A549 (cell line): ENCODE measurements around the gene C3orf22. TPM values are rescaled to one million over a fixed set of nuclear protein-coding genes. Genes with fewer than 3 reads are reported as not detected.
A peak's percentile ranks its signal among the peaks of the same experiment; 100 is the strongest.

Source experiments
- ATAC-seq, 2 experiments: fragments of 200-7000 bp in 1 of 2; fragments of >200 bp in 1 of 2; cut with Nextera tagmentation in 1 of 2; cut with Tn5 transposase in 1 of 2; 3 replicates each; pipeline versions ENCODE4 v1.8.0 to v1.9.1; 2018 to 2020; ENCODE audit warnings: mild to moderate bottlenecking in 1 of 2, moderate library complexity in 1 of 2
- CTCF ChIA-PET: fragments of 300-600 bp; sonication (Branson Sonifier 250); formaldehyde crosslinking; extraction: SDS; loops from one replicate; lab custom pipeline; 2021; ENCODE audit warnings: antibody characterized with exemption, inconsistent platforms; lab: Yijun Ruan, JAX
- POLR2A ChIA-PET: fragments of 350-600 bp; formaldehyde crosslinking; extraction: SDS; loops from one replicate; lab custom pipeline; 2021; ENCODE audit warnings: antibody characterized with exemption, inconsistent platforms; lab: Yijun Ruan, JAX
- DNase-seq, 2 experiments: peaks; one replicate each; pipeline versions ENCODE4 v3.0.0 to v3.0.0-alpha.2; 2011 to 2016; ENCODE audit warnings: low read depth in 1 of 2, low spot score in 1 of 2
- FAIRE-seq: peaks from 2 replicates; lab custom pipeline; 2011; peaks lifted over from hg19 to GRCh38; lab: Jason Lieb, UNC
- H3K27ac ChIP-seq, 2 experiments: fragments of >200 bp; sonication (Bioruptor Twin); formaldehyde crosslinking; 3 replicates each; pipeline ENCODE4 v1.5.1; 2016 to 2017
- H3K4me1 ChIP-seq: fragments of >200 bp; sonication (Bioruptor Twin); formaldehyde crosslinking; 3 replicates; pipeline ENCODE4 v1.6.1; 2016
- H3K4me2 ChIP-seq: fragments of >200 bp; sonication (Bioruptor Twin); formaldehyde crosslinking; 3 replicates; pipeline ENCODE4 v1.6.1; 2016
- H3K4me3 ChIP-seq: fragments of >200 bp; sonication (Bioruptor Twin); formaldehyde crosslinking; 3 replicates; pipeline ENCODE4 v1.5.1; 2016
- H3K9me3 ChIP-seq: fragments of >200 bp; sonication (Bioruptor Twin); formaldehyde crosslinking; 3 replicates; pipeline ENCODE4 v1.6.1; 2016
- BHLHE40 ChIP-seq: IDR thresholded peaks from 2 replicates; pipeline ENCODE4 v1.6.1; 2012; ENCODE audit warnings: low read depth, low read length, inconsistent platforms
- CHD2 ChIP-seq: fragments of 150-350 bp; IDR thresholded peaks from 2 replicates; pipeline ENCODE4 v1.6.1; 2014; ENCODE audit warnings: low read length; ENCODE audit not compliant: partially characterized antibody
- CHD4 ChIP-seq: fragments of 200-600 bp; sonication (generic); IDR thresholded peaks from 2 replicates; pipeline ENCODE4 v1.6.1; 2016; ENCODE audit warnings: antibody characterized with exemption, mild to moderate bottlenecking, borderline replicate concordance
- JUN ChIP-seq, 2 experiments: fragments of >200 bp; sonication (Bioruptor Twin); formaldehyde crosslinking; IDR thresholded peaks; 2 replicates in 1 of 2; 3 replicates in 1 of 2; pipeline ENCODE4 v1.6.1; 2016 to 2017
- POLR2A ChIP-seq: IDR thresholded peaks from 2 replicates; pipeline ENCODE4 v1.6.1; 2012; ENCODE audit warnings: mild to moderate bottlenecking, low read length
- RAD21 ChIP-seq, 2 experiments: fragments of >200 bp in 1 of 2; sonication (Bioruptor Twin) in 1 of 2; formaldehyde crosslinking in 1 of 2; IDR thresholded peaks in 1 of 2; conservative IDR thresholded peaks in 1 of 2; 2 replicates in 1 of 2; 3 replicates in 1 of 2; pipeline ENCODE4 v1.6.1; 2012 to 2018; ENCODE audit warnings: inconsistent platforms in 1 of 2
- RARB ChIP-seq: fragments of 250-450 bp; sonication (Bioruptor Pico); IDR thresholded peaks from 2 replicates; pipeline ENCODE4 v1.8.0; 2021; ENCODE audit warnings: mild to moderate bottlenecking, moderate library complexity
- ZNF302 ChIP-seq: fragments of 250-450 bp; sonication (Bioruptor Pico); IDR thresholded peaks from 2 replicates; pipeline ENCODE4 v1.9.0; 2021; ENCODE audit warnings: inconsistent platforms, mild to moderate bottlenecking, moderate library complexity
- WGBS: methylation state at CpG from one replicate; pipeline ENCODE4 v1.1.6; 2017; ENCODE audit errors: missing lambda C conversion rate; 5-methylcytosine and 5-hydroxymethylcytosine counted together
- polyA plus RNA-seq, 4 experiments: library from polyadenylated mRNA; depleted of rRNA in 3 of 4; stranded (reverse); fragments of >200 nt; fragmentation: RNase III in 1 of 4; extraction: RNeasy Plus Mini Kit Qiagen cat#74134 plus additional on column Dnase treatment in 1 of 4; gene quantifications; 2 replicates in 3 of 4; 3 replicates in 1 of 4; pipeline ENCODE4 v1.2.3, GENCODE V29; 2011 to 2017
- TF ChIP-seq, protein P1 (sequence below): IDR thresholded peaks from 2 replicates; pipeline ENCODE4 v1.6.1; 2012
- TF ChIP-seq, protein P2 (sequence below): IDR thresholded peaks from 2 replicates; pipeline ENCODE4 v1.6.1; 2012
- TF ChIP-seq, protein P3 (sequence below): fragments of 250-450 bp; sonication (Bioruptor Pico); IDR thresholded peaks from 2 replicates; pipeline ENCODE4 v1.5.0; 2021; ENCODE audit warnings: mild to moderate bottlenecking, moderate library complexity, borderline replicate concordance
- TF ChIP-seq, protein P4 (sequence below): fragments of 250-450 bp; sonication (Bioruptor Pico); IDR thresholded peaks from 2 replicates; pipeline ENCODE4 v1.5.0; 2020; ENCODE audit warnings: low read depth, mild to moderate bottlenecking, moderate library complexity
- TF ChIP-seq, protein P5 (sequence below): fragments of 150-350 bp; IDR thresholded peaks from 2 replicates; pipeline ENCODE4 v1.6.1; 2014; ENCODE audit warnings: low read depth, mild to moderate bottlenecking, low read length
- TF ChIP-seq, protein P6 (sequence below): fragments of >200 bp; sonication (Bioruptor Twin); formaldehyde crosslinking; IDR thresholded peaks from 3 replicates; pipeline ENCODE4 v1.5.1; 2016

Gene C3orf22
- polyA plus RNA-seq, 2 of the 4 experiments (the other 2 are of a cell fraction) = not detected

DNA sequence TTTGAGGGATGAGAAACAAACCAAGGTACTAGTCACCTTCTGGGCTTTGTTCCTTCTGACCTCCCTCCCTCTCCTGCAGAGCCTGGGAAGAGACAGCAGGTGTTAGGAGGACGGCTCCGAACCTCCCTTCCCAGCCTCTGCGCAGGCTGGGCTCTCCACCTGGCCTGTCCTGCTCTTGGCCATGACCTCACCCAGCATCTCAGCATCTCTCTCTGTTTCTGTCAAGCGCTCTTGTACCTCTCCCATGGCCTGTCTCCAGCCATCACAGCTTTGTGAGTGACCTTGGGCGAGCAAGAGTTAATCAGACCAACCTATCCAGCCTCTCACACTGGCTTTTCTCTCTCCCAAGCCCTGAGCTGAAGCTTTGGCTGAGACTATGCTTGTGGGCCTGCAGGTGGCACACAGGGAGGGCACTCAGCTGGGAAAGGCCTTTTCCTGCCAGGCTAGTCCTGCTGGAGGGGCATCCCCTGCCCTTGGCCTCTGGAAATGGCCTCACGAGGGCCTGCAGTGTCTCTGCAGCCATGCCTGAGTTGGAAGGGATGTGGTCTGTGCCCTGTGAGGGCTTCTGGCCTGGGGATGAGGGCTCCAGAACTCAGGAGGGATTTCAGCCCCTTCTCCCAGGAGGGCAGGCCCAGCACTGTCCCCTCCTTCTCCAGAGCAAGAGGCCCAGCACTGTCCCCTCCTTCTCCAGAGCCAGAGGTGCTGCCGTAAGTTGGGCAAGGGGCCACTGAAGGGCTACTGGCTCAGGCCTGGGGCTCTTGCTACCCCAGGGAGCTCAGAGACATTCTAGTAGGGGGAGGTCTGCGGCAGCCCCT, 32.7 kb downstream of the C3orf22 start:
- ChIA-PET CTCF (no interaction called here), POLR2A (no interaction called here)
- TF ChIP-seq RARB (CRISPR knock-in tag) = no peak
- TF ChIP-seq CHD4 = no peak
- TF ChIP-seq, protein P1, sequence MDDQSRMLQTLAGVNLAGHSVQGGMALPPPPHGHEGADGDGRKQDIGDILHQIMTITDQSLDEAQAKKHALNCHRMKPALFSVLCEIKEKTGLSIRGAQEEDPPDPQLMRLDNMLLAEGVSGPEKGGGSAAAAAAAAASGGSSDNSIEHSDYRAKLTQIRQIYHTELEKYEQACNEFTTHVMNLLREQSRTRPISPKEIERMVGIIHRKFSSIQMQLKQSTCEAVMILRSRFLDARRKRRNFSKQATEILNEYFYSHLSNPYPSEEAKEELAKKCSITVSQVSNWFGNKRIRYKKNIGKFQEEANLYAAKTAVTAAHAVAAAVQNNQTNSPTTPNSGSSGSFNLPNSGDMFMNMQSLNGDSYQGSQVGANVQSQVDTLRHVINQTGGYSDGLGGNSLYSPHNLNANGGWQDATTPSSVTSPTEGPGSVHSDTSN = no peak
- no peak for FAIRE-seq
- no peak for ATAC-seq
- H3K4me1 ChIP-seq = peaks cover 24% of the 10 kb centered on the region
- H3K27ac ChIP-seq = no peak overlapping the region
- no peak overlapping the region for H3K4me3 ChIP-seq
- H3K4me2 ChIP-seq = no peak overlapping the region
- no peaks in the 10 kb centered on the region for H3K9me3 ChIP-seq
- WGBS = 92% methylated on average over 6 of the region's 8 CpGs
- no peak for DNase-seq

DNA sequence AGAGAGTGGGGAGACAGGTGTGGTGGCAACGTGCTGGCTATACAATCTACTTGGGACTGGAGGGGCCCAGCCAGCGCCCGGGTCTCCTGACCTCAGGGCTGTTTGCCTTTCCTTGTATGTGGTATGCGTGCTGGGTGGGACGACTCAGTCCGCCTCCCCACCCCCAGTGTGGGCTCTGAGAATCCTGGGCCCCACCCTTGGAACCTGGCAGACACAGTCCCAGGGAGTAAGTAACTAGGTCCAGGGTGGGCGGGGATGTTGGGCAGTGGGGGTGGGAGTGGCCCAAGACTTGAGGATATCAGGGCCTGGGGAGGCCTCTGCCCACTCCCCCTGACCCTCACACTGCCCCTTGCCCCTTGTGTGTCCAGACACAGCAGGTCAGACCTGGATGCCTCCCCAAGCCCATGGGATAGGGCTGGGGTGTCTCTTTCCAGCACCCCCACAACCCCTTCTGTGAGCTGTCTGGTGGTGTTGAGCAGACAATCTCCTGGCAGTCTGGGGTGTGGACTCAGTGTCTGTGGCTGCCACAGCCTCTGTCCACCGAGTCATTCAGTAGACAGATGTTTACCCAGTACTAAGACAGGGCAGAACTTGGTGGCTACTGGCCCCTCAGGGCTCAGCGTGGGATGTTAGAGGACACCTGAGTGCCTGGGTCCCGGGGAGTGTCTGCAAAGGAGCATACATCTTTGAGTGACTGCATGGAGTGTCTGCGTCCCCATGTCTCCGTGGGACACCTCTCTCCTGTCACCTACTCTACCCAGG, 33.5 kb downstream of the C3orf22 start:
- ATAC-seq (no peak), FAIRE-seq (no peak), DNase-seq (no peak)
- H3K4me2 ChIP-seq = peak overlapping the region; percentile 92
- ChIA-PET CTCF (no interaction called here), POLR2A (no interaction called here)
- peaks cover 24% of the 10 kb centered on the region for H3K4me1 ChIP-seq
- WGBS = 100% methylated on average over 2 of the region's 12 CpGs
- no peak for TF ChIP-seq RAD21 (conservative IDR thresholded peaks at IDR 0.05 in 1 of 2, IDR thresholded peaks at IDR 0.05 in 1 of 2)
- no peak for TF ChIP-seq ZNF302 (CRISPR knock-in tag)
- TF ChIP-seq, protein P2, sequence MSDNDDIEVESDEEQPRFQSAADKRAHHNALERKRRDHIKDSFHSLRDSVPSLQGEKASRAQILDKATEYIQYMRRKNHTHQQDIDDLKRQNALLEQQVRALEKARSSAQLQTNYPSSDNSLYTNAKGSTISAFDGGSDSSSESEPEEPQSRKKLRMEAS = no peak
- no peak for TF ChIP-seq POLR2A
- TF ChIP-seq, protein P3, sequence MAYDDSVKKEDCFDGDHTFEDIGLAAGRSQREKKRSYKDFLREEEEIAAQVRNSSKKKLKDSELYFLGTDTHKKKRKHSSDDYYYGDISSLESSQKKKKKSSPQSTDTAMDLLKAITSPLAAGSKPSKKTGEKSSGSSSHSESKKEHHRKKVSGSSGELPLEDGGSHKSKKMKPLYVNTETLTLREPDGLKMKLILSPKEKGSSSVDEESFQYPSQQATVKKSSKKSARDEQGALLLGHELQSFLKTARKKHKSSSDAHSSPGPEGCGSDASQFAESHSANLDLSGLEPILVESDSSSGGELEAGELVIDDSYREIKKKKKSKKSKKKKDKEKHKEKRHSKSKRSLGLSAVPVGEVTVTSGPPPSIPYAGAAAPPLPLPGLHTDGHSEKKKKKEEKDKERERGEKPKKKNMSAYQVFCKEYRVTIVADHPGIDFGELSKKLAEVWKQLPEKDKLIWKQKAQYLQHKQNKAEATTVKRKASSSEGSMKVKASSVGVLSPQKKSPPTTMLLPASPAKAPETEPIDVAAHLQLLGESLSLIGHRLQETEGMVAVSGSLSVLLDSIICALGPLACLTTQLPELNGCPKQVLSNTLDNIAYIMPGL (CRISPR knock-in tag) = no peak
- TF ChIP-seq, protein P4, sequence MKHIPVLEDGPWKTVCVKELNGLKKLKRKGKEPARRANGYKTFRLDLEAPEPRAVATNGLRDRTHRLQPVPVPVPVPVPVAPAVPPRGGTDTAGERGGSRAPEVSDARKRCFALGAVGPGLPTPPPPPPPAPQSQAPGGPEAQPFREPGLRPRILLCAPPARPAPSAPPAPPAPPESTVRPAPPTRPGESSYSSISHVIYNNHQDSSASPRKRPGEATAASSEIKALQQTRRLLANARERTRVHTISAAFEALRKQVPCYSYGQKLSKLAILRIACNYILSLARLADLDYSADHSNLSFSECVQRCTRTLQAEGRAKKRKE (CRISPR knock-in tag) = no peak
- TF ChIP-seq, protein P5, sequence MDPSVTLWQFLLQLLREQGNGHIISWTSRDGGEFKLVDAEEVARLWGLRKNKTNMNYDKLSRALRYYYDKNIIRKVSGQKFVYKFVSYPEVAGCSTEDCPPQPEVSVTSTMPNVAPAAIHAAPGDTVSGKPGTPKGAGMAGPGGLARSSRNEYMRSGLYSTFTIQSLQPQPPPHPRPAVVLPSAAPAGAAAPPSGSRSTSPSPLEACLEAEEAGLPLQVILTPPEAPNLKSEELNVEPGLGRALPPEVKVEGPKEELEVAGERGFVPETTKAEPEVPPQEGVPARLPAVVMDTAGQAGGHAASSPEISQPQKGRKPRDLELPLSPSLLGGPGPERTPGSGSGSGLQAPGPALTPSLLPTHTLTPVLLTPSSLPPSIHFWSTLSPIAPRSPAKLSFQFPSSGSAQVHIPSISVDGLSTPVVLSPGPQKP = no peak
- no peak for TF ChIP-seq BHLHE40
- H3K27ac ChIP-seq = peak overlapping the region in 1 of 2 experiments; percentile 71; a peak in 2 of 6 replicates
- no peaks in the 10 kb centered on the region for H3K9me3 ChIP-seq
- no peak overlapping the region; the same call in 2 of the 3 replicates for H3K4me3 ChIP-seq

DNA sequence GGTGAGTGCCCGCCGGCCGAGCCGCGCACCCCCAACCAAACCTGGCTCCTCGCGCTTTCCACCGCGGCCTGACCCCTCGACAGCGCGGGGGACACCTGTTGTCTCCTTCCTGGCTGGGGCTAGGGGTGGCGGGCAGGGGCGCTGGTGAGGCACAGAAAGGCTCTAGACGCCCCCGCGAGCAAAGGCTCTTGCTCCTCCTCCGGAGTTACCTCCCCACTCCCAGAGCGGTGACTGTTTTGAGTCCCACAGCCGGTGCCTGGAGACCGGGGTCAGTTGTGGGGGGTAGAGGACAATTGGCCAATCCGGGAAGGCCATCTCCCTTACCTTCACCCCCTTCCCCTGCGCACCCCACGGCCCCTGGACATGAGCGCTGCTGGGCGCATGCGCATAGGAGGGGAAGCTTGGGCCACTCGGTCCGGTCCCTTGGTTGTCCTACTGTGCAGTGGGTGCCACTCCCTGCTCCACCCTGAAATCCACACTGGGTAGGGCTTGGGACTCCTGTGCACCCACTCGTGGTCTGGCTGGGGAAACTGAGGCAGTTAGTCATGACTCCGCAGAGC, 34.2 kb downstream of the C3orf22 start:
- peak overlapping the region; percentile 57 for H3K4me3 ChIP-seq
- no peaks in the 10 kb centered on the region for H3K9me3 ChIP-seq
- TF ChIP-seq CHD2 (no peak), JUN (IDR thresholded peaks at IDR 0.05) (0 out of 5 replicates have a peak, but pooled peaks of 1 of the 2 experiments have one; percentile 30)
- TF ChIP-seq, protein P6, sequence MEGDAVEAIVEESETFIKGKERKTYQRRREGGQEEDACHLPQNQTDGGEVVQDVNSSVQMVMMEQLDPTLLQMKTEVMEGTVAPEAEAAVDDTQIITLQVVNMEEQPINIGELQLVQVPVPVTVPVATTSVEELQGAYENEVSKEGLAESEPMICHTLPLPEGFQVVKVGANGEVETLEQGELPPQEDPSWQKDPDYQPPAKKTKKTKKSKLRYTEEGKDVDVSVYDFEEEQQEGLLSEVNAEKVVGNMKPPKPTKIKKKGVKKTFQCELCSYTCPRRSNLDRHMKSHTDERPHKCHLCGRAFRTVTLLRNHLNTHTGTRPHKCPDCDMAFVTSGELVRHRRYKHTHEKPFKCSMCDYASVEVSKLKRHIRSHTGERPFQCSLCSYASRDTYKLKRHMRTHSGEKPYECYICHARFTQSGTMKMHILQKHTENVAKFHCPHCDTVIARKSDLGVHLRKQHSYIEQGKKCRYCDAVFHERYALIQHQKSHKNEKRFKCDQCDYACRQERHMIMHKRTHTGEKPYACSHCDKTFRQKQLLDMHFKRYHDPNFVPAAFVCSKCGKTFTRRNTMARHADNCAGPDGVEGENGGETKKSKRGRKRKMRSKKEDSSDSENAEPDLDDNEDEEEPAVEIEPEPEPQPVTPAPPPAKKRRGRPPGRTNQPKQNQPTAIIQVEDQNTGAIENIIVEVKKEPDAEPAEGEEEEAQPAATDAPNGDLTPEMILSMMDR = 0 out of 3 replicates have a peak, but pooled peaks have one; percentile 14
- TF ChIP-seq, all 56 proteins: peak for 2
- DNase-seq (peak in 1 of 2 experiments; percentile 34), FAIRE-seq (no peak), ATAC-seq (peak; percentile 35 to 36)
- 60% methylated on average over 2 of the region's 31 CpGs for WGBS
- CTCF ChIA-PET = interaction anchor here (1.3 kb wide), 1 partner anchor 45 kb away, joined by 3 read pairs; no protein-coding TSS in a partner anchor
- Histone ChIP-seq H3K4me1 (peaks cover 20% of the 10 kb centered on the region), H3K4me2 (peak overlapping the region; percentile 92), H3K27ac (peak overlapping the region; percentile 71 to 85)
- POLR2A ChIA-PET = no interaction called here
